Body of pancreas (tissue), 4 donors: ENCODE data around the gene CHMP4B.

Experiments used
- CTCF ChIP-seq, 7 experiments: fragments of 450-650 bp in 4 of 7; fragments of 200-600 bp in 3 of 7; sonication (generic) in 3 of 7; IDR thresholded peaks; one replicate each; pipeline ENCODE4 v1.5.1; 2016 to 2019; ENCODE audit warnings: antibody characterized with exemption in 7 of 7
- POLR2A ChIP-seq, 3 donors: fragments of 450-650 bp; IDR thresholded peaks; one replicate each; pipeline ENCODE4 v1.6.1; 2016; ENCODE audit warnings: antibody characterized with exemption in 3 of 3, mild to moderate bottlenecking in 2 of 3

DNA sequence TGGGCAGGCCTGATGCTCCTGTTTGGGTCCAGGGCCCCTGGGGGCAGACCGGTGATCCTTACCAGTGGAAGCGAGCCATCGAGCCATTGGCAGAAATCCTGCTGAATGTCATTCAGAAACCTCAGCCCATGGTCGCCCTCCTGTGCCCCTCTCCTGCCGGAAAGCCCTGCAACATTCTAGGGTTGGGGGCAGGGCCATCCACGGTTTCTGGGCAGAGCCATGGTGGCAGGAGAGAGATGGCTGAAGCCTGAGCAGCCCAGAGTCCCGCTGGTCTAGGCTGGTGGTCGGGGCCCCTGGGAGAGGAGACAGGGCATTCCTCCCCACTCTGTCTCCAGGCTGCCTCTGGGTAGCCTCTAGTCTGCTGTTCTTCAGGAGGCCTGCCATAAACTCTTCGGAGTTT lies 19.6 kb upstream of the CHMP4B start:
- TF ChIP-seq CTCF (IDR thresholded peaks at IDR 0.05), result no peak
- TF ChIP-seq POLR2A (IDR thresholded peaks at IDR 0.05), result no peak
